ENCODE data around the gene LTBP1.

DNA sequence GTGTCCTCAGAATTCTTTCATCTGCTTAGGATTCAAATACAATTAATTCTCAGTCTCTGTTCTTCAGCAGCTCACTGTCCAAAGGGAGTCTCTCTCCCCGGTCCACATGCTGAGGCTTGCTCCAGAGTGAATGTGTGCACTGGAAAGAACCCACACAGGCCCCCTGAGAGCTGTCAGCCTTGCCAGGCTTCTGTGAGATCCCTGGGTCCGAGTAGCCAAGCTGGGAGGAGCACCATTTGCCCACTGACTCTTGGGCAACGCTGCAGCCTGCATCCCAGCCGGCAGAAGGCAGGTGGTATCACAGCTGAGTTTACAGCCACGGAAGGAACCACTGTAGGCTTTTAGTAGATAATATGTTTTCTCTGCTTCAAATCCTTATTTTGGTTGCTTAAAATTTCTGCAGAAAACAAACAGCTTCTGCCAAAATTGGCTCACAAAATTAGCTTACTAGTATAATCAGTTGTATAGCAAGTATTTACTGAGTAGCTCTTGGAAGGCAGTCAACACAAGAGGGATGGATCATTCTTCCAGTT is 21.4 kb upstream of the LTBP1 start:
- TF ChIP-seq, protein P1, sequence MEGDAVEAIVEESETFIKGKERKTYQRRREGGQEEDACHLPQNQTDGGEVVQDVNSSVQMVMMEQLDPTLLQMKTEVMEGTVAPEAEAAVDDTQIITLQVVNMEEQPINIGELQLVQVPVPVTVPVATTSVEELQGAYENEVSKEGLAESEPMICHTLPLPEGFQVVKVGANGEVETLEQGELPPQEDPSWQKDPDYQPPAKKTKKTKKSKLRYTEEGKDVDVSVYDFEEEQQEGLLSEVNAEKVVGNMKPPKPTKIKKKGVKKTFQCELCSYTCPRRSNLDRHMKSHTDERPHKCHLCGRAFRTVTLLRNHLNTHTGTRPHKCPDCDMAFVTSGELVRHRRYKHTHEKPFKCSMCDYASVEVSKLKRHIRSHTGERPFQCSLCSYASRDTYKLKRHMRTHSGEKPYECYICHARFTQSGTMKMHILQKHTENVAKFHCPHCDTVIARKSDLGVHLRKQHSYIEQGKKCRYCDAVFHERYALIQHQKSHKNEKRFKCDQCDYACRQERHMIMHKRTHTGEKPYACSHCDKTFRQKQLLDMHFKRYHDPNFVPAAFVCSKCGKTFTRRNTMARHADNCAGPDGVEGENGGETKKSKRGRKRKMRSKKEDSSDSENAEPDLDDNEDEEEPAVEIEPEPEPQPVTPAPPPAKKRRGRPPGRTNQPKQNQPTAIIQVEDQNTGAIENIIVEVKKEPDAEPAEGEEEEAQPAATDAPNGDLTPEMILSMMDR (conservative IDR thresholded peaks at IDR 0.05; ENCODE audit: low read length): no peak
- no peak for TF ChIP-seq EZH2phosphoT487 (IDR thresholded peaks at IDR 0.05; ENCODE audit: borderline replicate concordance, low read depth, low read length)
